Central memory CD4-positive, alpha-beta T cell (primary cell): Measurements from ENCODE around the gene CAPS.

ENCODE experiments used
- DNase-seq: peaks from one replicate; pipeline ENCODE4 v3.0.0; 2022

Gene CAPS

GRCh38 chr19:5914946-5915781 is 1.1 kb downstream of the CAPS start:
- no peak for DNase-seq

- DNase-seq, result no peak
Measured at GRCh38 chr19:5915782-5916165, 1.7 kb downstream of the CAPS start.

GRCh38 chr19:5916181-5916708 is 2.2 kb downstream of the CAPS start:
- DNase-seq, result no peak

GRCh38 chr19:5917431-5918107 is 3.5 kb downstream of the CAPS start:
- DNase-seq, result no peak

- no peak for DNase-seq
Measured at GRCh38 chr19:5918463-5919079, 4.5 kb downstream of the CAPS start.

GRCh38 chr19:5921516-5922160 is 7.6 kb downstream of the CAPS start:
- no peak for DNase-seq

- DNase-seq, result no peak
Measured at GRCh38 chr19:5922161-5922545, 8.1 kb downstream of the CAPS start.

- DNase-seq, result no peak
Measured at GRCh38 chr19:5923356-5923755, 9.3 kb downstream of the CAPS start.

GRCh38 chr19:5925830-5926427 is 11.9 kb downstream of the CAPS start:
- no peak for DNase-seq

GRCh38 chr19:5926641-5927440 is 12.8 kb downstream of the CAPS start:
- no peak for DNase-seq

- DNase-seq, result no peak
Measured at GRCh38 chr19:5927441-5927821, 13.4 kb downstream of the CAPS start.

GRCh38 chr19:5929179-5929578 is 15.1 kb downstream of the CAPS start:
- DNase-seq, result no peak

- no peak for DNase-seq
Measured at GRCh38 chr19:5929625-5930024, 15.6 kb downstream of the CAPS start.

GRCh38 chr19:5931251-5931650 is 17.2 kb downstream of the CAPS start:
- DNase-seq, result no peak

- DNase-seq, result no peak
Measured at GRCh38 chr19:5932146-5932545, 18.1 kb downstream of the CAPS start.

GRCh38 chr19:5932609-5933262 is 18.7 kb downstream of the CAPS start:
- no peak for DNase-seq

- no peak for DNase-seq
Measured at GRCh38 chr19:5933391-5934068, 19.5 kb downstream of the CAPS start.

GRCh38 chr19:5934069-5934401 is 20.0 kb downstream of the CAPS start:
- no peak for DNase-seq

- no peak for DNase-seq
Measured at GRCh38 chr19:5934774-5935472, 20.9 kb downstream of the CAPS start.
